Fibroblast of mammary gland (primary cell): ENCODE results near the gene CMTM3.
A peak's percentile ranks its signal among the peaks of the same experiment; 100 is the strongest.
"Not testable (repeated sequence)": the region's sequence is repeated elsewhere in the genome, so short reads cannot be mapped to it uniquely, and the experiment has no call there.

Source experiments
- DNase-seq: peaks from one replicate; pipeline ENCODE4 v3.0.0-alpha.2; 2010; ENCODE audit warnings: low read depth
- H3K4me3 ChIP-seq: 2 replicates; pipeline ENCODE4 v1.5.1; 2011; ENCODE audit warnings: low read depth, mild to moderate bottlenecking, low read length, moderate library complexity; ENCODE audit not compliant: control insufficient read depth
- CTCF ChIP-seq: conservative IDR thresholded peaks from 2 replicates; pipeline ENCODE4 v1.5.1; 2011; ENCODE audit warnings: low read depth, low read length, inconsistent platforms; ENCODE audit not compliant: control insufficient read depth, insufficient read depth

Gene CMTM3

DNA sequence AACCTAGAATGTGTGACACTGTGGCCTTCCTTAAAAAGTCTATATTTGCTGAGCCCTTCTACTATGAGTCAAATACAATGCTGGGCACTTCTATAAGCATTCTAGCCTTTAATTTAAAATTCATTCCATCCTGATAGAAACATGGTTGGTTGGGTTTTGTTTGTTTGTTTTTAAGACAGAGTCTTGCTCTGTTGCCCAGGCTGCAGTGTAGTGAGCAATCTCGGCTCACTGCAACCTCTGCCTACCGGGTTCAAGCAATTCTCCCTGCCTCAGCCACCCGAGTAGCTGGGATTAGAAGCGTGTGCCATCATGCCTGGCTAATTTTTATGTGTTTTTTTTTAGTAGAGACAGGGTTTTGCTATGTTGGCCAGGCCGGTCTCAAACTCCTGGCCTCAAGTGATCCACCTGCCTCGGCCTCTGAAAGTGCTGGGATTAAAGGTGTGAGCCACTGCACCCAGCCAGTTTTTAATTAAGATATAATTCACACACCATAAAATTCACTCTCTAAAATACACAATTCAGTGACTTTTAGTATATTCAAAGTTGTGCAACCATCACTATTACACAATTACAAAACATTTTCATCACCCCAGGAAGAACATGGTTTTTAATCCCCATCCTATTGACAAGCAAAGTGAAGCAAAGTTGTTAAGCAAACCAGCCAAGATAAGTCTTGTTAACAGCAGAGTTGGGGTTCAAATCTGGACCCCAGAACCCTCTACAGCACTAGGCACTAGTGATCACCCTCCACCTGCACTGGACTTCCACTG lies 49.3 kb downstream of the CMTM3 start:
- H3K4me3 ChIP-seq: no peak overlapping the region
- TF ChIP-seq CTCF: no peak
- peak; percentile 59 for DNase-seq

DNA sequence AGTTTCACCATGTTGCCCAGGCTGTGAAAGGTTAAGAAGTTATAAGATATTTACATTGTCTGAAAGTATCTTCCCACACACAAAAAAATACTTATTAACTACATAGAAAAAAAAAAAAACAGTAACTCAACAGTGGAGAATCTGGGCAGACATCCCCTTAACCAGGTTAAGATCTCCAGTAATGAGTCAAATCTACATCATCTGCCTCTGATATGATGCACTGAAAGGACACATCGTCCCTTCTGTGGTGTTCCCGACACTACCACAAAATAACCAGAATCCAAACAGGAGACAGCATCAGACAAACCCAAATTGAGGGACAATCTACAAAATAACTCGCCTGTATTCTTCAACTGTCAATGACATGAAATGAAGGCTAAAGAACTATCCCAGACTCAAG lies 52.0 kb downstream of the CMTM3 start:
- H3K4me3 ChIP-seq: no peak overlapping the region
- TF ChIP-seq CTCF: no peak
- peak; percentile 92 for DNase-seq

- no peak for DNase-seq
- no peak for TF ChIP-seq CTCF
- no peak overlapping the region for H3K4me3 ChIP-seq
Measured at GRCh38 chr16:66658143-66658859, 53.8 kb downstream of the CMTM3 start.

GRCh38 chr16:66658860-66659190 lies 54.3 kb downstream of the CMTM3 start:
- no peak for DNase-seq
- no peak overlapping the region for H3K4me3 ChIP-seq
- no peak for TF ChIP-seq CTCF

DNA sequence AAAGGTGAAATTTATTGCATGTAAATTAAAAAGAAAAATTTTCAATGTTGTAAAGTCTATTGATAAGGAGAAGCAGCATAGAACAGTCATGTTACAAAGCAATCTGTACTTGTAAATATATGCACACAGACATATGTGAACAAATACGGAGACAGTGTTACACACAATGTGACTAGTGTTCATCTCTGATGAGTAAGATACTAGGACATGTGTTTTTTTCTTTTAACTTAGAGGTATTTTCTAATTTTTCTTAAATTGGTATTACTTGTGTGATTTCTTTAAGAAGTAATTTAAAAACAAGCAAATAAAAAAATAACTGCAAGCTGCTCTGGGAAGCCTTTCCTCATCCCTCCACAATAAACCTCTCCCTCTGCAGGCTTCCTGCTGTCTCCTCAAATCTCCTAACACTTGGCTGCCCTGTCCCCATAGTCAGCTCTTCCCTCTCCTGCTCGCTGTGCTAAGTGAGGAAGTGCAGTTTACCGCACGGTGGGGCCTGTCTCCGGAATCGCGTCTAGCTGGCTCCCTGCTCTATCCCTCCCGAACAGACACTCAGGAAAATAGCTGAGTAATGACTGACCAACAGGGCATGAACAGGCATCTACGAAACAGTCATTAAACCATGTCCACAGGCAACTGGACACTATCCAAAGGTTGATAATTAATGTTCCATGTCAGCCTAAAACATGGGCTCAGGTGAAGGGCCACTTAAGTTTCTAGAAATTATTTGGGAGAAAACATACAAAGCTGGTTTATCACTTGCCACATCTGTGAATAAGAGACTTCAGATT lies 56.1 kb downstream of the CMTM3 start:
- TF ChIP-seq CTCF: peak; percentile 36
- DNase-seq: peak; percentile 94
- H3K4me3 ChIP-seq: no peak overlapping the region

DNA sequence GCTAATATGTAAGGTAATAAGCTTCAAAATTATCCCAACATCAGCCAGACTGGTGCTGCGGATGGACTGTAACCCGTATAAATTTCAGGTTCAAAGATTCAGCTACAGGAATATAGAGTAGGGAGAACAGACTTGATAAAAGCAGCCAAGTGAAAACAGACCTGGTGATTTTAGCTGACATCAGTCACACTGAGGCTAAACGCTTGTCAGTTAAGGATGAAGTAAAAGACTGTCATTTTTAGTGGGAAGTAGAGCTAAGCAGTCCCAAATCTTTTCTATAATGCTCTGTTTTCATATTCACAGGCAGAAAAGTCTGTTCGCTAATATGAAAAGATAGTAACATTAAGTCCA lies 56.7 kb downstream of the CMTM3 start:
- no peak for TF ChIP-seq CTCF
- H3K4me3 ChIP-seq: no peak overlapping the region
- no peak for DNase-seq

GRCh38 chr16:66661671-66662346 lies 57.3 kb downstream of the CMTM3 start:
- not testable (repeated sequence) for H3K4me3 ChIP-seq
- peak; percentile 71 for DNase-seq
